ENCODE measurements around the gene BACE2. TPM values are rescaled to one million over a fixed set of nuclear protein-coding genes. Genes with fewer than 3 reads are reported as not detected.
A peak's percentile ranks its signal among the peaks of the same experiment; 100 is the strongest.

The BACE2 gene
- total and polyA plus RNA-seq, 2 of the 13 experiments (the other 11 are each of a cell fraction or from before 2014, with no cell fraction given), result 0.07 to 0.11 TPM

GRCh38 chr21:41167348-41168342, at the start of gene BACE2 (continued):
- TF ChIP-seq, protein P1, sequence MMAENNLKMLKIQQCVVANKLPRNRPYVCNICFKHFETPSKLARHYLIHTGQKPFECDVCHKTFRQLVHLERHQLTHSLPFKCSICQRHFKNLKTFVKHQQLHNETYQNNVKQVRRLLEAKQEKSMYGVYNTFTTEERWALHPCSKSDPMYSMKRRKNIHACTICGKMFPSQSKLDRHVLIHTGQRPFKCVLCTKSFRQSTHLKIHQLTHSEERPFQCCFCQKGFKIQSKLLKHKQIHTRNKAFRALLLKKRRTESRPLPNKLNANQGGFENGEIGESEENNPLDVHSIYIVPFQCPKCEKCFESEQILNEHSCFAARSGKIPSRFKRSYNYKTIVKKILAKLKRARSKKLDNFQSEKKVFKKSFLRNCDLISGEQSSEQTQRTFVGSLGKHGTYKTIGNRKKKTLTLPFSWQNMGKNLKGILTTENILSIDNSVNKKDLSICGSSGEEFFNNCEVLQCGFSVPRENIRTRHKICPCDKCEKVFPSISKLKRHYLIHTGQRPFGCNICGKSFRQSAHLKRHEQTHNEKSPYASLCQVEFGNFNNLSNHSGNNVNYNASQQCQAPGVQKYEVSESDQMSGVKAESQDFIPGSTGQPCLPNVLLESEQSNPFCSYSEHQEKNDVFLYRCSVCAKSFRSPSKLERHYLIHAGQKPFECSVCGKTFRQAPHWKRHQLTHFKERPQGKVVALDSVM (CRISPR knock-in tag; IDR thresholded peaks at IDR 0.05), result peak; percentile 87
- peak; percentile 52 for TF ChIP-seq CTCF (CRISPR knock-in tag; IDR thresholded peaks at IDR 0.05)
- TF ChIP-seq ZUFSP (CRISPR knock-in tag; IDR thresholded peaks at IDR 0.05; ENCODE audit: borderline replicate concordance), result no peak
- TF ChIP-seq, protein P2, sequence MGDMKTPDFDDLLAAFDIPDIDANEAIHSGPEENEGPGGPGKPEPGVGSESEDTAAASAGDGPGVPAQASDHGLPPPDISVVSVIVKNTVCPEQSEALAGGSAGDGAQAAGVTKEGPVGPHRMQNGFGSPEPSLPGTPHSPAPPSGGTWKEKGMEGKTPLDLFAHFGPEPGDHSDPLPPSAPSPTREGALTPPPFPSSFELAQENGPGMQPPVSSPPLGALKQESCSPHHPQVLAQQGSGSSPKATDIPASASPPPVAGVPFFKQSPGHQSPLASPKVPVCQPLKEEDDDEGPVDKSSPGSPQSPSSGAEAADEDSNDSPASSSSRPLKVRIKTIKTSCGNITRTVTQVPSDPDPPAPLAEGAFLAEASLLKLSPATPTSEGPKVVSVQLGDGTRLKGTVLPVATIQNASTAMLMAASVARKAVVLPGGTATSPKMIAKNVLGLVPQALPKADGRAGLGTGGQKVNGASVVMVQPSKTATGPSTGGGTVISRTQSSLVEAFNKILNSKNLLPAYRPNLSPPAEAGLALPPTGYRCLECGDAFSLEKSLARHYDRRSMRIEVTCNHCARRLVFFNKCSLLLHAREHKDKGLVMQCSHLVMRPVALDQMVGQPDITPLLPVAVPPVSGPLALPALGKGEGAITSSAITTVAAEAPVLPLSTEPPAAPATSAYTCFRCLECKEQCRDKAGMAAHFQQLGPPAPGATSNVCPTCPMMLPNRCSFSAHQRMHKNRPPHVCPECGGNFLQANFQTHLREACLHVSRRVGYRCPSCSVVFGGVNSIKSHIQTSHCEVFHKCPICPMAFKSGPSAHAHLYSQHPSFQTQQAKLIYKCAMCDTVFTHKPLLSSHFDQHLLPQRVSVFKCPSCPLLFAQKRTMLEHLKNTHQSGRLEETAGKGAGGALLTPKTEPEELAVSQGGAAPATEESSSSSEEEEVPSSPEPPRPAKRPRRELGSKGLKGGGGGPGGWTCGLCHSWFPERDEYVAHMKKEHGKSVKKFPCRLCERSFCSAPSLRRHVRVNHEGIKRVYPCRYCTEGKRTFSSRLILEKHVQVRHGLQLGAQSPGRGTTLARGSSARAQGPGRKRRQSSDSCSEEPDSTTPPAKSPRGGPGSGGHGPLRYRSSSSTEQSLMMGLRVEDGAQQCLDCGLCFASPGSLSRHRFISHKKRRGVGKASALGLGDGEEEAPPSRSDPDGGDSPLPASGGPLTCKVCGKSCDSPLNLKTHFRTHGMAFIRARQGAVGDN (CRISPR knock-in tag; IDR thresholded peaks at IDR 0.05), result peak; percentile 17; the same call in 1 of the 2 replicates
